ENCODE data around the gene CRISPLD2.

The CRISPLD2 gene

GRCh38 chr16:84778720-84779119 lies 41.1 kb upstream of the CRISPLD2 start:
- Histone ChIP-seq H3K4me1 (ENCODE audit: control insufficient read depth, insufficient read depth, low read length) (no peaks in the 10 kb centered on the region), H3K4me3 (ENCODE audit: low read depth, low read length) (no peak overlapping the region), H3K36me3 (ENCODE audit: control insufficient read depth in 2 of 2, insufficient read depth in 1 of 2, low read length in 2 of 2) (peaks cover 7 to 69% of the 10 kb centered on the region in 2 experiments; a peak in 2 of 3 replicates), H3K27ac (ENCODE audit: extremely low read depth, low read depth, low read length) (no peak overlapping the region), H3K9me3 (ENCODE audit: control insufficient read depth, insufficient read depth, low read depth, low read length) (no peaks in the 10 kb centered on the region)
- ChIA-PET POLR2A (no interaction called here), CTCF (no interaction called here)
- TF ChIP-seq ZNF18 (tag by site-specific recombination; IDR thresholded peaks at IDR 0.05) (no peak), ZNF112 (tag by site-specific recombination; IDR thresholded peaks at IDR 0.05) (no peak), ZNF513 (tag by site-specific recombination; IDR thresholded peaks at IDR 0.05) (no peak), ZNF623 (tag by site-specific recombination; IDR thresholded peaks at IDR 0.05) (no peak), MYNN (tag by site-specific recombination; IDR thresholded peaks at IDR 0.05; ENCODE audit: borderline replicate concordance) (no peak), ZNF184 (tag by site-specific recombination; IDR thresholded peaks at IDR 0.05) (no peak), SP2 (tag by site-specific recombination; IDR thresholded peaks at IDR 0.05) (no peak), ZNF704 (tag by site-specific recombination; IDR thresholded peaks at IDR 0.05) (no peak), ZNF239 (tag by site-specific recombination; IDR thresholded peaks at IDR 0.05) (no peak)

- POLR2A ChIA-PET, result no interaction called here
- H3K4me3 ChIP-seq (ENCODE audit: low read depth, low read length), result no peak overlapping the region
- H3K27ac ChIP-seq (ENCODE audit: extremely low read depth, low read depth, low read length), result no peak overlapping the region
- TF ChIP-seq GFI1B (tag by site-specific recombination; IDR thresholded peaks at IDR 0.05) (no peak), ZNF624 (tag by site-specific recombination; IDR thresholded peaks at IDR 0.05) (no peak), ZNF184 (tag by site-specific recombination; IDR thresholded peaks at IDR 0.05) (no peak), ZFP37 (tag by site-specific recombination; IDR thresholded peaks at IDR 0.05) (no peak), ZNF350 (tag by site-specific recombination; IDR thresholded peaks at IDR 0.05) (no peak), SP3 (tag by site-specific recombination; IDR thresholded peaks at IDR 0.05) (no peak), KLF16 (tag by site-specific recombination; IDR thresholded peaks at IDR 0.05) (no peak), BCL11B (tag by site-specific recombination; IDR thresholded peaks at IDR 0.05; ENCODE audit: low read depth) (no peak), ZNF510 (tag by site-specific recombination; IDR thresholded peaks at IDR 0.05; ENCODE audit: insufficient replicate concordance) (no peak), ZNF362 (tag by site-specific recombination; IDR thresholded peaks at IDR 0.05) (no peak), ZNF660 (tag by site-specific recombination; IDR thresholded peaks at IDR 0.05) (no peak)
- CTCF ChIA-PET, result interaction anchor here (0.8 to 1.6 kb wide), 2 partner anchors 26 to 191 kb away, joined by 3 read pairs; no protein-coding TSS in a partner anchor
- H3K9me3 ChIP-seq (ENCODE audit: control insufficient read depth, insufficient read depth, low read depth, low read length), result no peaks in the 10 kb centered on the region
- peaks cover 0 to 56% of the 10 kb centered on the region in 2 experiments; a peak in 2 of 3 replicates for H3K36me3 ChIP-seq (ENCODE audit: control insufficient read depth in 2 of 2, insufficient read depth in 1 of 2, low read length in 2 of 2)
- H3K4me1 ChIP-seq (ENCODE audit: control insufficient read depth, insufficient read depth, low read length), result no peaks in the 10 kb centered on the region
Observed at GRCh38 chr16:84780063-84780462, 39.7 kb upstream of the CRISPLD2 start.

Measured in HEK293 (cell line).